SK-N-SH (cell line): ENCODE data around the gene COQ9.

Experiments used
- CTCF ChIP-seq: fragments of 200-600 bp; sonication (generic); IDR thresholded peaks from 2 replicates; pipeline ENCODE4 v1.6.1; 2017; ENCODE audit warnings: antibody characterized with exemption, mild to moderate bottlenecking, moderate library complexity
- ELF1 ChIP-seq: IDR thresholded peaks from 2 replicates; pipeline ENCODE4 v1.4.0; 2012
- FOXM1 ChIP-seq: IDR thresholded peaks from 2 replicates; pipeline ENCODE4 v1.4.0; 2012; ENCODE audit warnings: low read depth, mild to moderate bottlenecking
- POLR2AphosphoS5 ChIP-seq: IDR thresholded peaks from 2 replicates; pipeline ENCODE4 v1.6.1; 2012; ENCODE audit warnings: low read depth, low read length
- RCOR1 ChIP-seq: fragments of 150-350 bp; IDR thresholded peaks from 2 replicates; pipeline ENCODE4 v1.6.1; 2017; ENCODE audit warnings: antibody characterized with exemption, low read length
- TAF1 ChIP-seq: IDR thresholded peaks from 2 replicates; pipeline ENCODE4 v1.6.1; 2012; ENCODE audit warnings: low read depth, mild to moderate bottlenecking, low read length, moderate library complexity, borderline replicate concordance
- TF ChIP-seq, protein P1 (sequence below): IDR thresholded peaks from 2 replicates; pipeline ENCODE4 v1.4.0; 2012; ENCODE audit warnings: low read depth
- TF ChIP-seq, protein P2 (sequence below): fragments of 150-350 bp; IDR thresholded peaks from 2 replicates; pipeline ENCODE4 v1.6.1; 2016; ENCODE audit warnings: mild to moderate bottlenecking, low read depth, low read length
- TF ChIP-seq, protein P3 (sequence below): IDR thresholded peaks from 2 replicates; pipeline ENCODE4 v1.6.1; 2012; ENCODE audit warnings: mild to moderate bottlenecking, low read depth, low read length, moderate library complexity

DNA sequence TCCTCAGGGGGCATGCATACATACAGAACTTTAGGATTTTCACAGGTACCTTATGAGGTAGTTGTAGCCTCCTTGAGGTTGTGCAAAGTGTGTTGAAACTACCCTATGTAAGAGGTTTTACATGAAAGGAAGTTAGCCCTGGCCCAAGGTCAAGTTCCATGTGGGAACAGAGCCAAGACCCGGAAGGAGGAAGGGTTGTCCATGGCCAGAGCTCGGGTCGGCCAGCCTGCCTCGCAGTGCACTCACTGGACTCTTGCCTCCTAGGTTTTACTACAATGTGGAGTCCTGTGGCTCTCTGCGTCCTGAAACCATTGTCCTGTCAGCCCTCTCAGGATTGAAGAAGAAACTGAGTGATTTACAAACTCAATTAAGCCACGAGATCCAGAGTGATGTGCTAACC, 23.4 kb downstream of the COQ9 start:
- TF ChIP-seq, protein P1, sequence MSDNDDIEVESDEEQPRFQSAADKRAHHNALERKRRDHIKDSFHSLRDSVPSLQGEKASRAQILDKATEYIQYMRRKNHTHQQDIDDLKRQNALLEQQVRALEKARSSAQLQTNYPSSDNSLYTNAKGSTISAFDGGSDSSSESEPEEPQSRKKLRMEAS = no peak
- TF ChIP-seq CTCF (no peak), TAF1 (no peak), POLR2AphosphoS5 (no peak), RCOR1 (no peak), ELF1 (no peak), FOXM1 (no peak)
- TF ChIP-seq, protein P2, sequence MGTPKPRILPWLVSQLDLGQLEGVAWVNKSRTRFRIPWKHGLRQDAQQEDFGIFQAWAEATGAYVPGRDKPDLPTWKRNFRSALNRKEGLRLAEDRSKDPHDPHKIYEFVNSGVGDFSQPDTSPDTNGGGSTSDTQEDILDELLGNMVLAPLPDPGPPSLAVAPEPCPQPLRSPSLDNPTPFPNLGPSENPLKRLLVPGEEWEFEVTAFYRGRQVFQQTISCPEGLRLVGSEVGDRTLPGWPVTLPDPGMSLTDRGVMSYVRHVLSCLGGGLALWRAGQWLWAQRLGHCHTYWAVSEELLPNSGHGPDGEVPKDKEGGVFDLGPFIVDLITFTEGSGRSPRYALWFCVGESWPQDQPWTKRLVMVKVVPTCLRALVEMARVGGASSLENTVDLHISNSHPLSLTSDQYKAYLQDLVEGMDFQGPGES = no peak
- TF ChIP-seq, protein P3, sequence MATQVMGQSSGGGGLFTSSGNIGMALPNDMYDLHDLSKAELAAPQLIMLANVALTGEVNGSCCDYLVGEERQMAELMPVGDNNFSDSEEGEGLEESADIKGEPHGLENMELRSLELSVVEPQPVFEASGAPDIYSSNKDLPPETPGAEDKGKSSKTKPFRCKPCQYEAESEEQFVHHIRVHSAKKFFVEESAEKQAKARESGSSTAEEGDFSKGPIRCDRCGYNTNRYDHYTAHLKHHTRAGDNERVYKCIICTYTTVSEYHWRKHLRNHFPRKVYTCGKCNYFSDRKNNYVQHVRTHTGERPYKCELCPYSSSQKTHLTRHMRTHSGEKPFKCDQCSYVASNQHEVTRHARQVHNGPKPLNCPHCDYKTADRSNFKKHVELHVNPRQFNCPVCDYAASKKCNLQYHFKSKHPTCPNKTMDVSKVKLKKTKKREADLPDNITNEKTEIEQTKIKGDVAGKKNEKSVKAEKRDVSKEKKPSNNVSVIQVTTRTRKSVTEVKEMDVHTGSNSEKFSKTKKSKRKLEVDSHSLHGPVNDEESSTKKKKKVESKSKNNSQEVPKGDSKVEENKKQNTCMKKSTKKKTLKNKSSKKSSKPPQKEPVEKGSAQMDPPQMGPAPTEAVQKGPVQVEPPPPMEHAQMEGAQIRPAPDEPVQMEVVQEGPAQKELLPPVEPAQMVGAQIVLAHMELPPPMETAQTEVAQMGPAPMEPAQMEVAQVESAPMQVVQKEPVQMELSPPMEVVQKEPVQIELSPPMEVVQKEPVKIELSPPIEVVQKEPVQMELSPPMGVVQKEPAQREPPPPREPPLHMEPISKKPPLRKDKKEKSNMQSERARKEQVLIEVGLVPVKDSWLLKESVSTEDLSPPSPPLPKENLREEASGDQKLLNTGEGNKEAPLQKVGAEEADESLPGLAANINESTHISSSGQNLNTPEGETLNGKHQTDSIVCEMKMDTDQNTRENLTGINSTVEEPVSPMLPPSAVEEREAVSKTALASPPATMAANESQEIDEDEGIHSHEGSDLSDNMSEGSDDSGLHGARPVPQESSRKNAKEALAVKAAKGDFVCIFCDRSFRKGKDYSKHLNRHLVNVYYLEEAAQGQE = no peak
